BJ (cell line): ENCODE results near the gene ACD. TPM values are rescaled to one million over a fixed set of nuclear protein-coding genes. Genes with fewer than 3 reads are reported as not detected.

Experiments
- polyA plus RNA-seq: library from polyadenylated mRNA; depleted of rRNA; stranded (reverse); fragments of >200 nt; gene quantifications from 2 replicates; pipeline ENCODE4 v1.2.3, GENCODE V29; 2011; rRNA removed

Gene ACD
- polyA plus RNA-seq, 1 experiment, result 29.5 TPM

Other genes starting within 250 kb of the ACD start
- gene ZDHHC1, start 243.8 kb downstream of the ACD start, polyA plus RNA-seq, result 3.5 and 7.4 TPM in 2 replicates
- 0.07 TPM in 1 of 2 replicates, not detected in the other for gene HSD11B2, start 229.1 kb downstream of the ACD start, polyA plus RNA-seq
- gene ATP6V0D1, start 179.1 kb downstream of the ACD start, polyA plus RNA-seq, result 111 and 155 TPM in 2 replicates
- gene AGRP, start 176.7 kb downstream of the ACD start, polyA plus RNA-seq, result not detected in 2 replicates
- gene RIPOR1, start 131.4 kb downstream of the ACD start, polyA plus RNA-seq, result 7.4 and 12.7 TPM in 2 replicates
- 20.9 and 22.8 TPM in 2 replicates for gene CTCF, start 97.7 kb downstream of the ACD start, polyA plus RNA-seq
- 0.18 and 0.23 TPM in 2 replicates for gene CARMIL2, start 15.1 kb downstream of the ACD start, polyA plus RNA-seq
- gene PARD6A, start 700 bp upstream of the ACD start, polyA plus RNA-seq, result 0.86 and 0.88 TPM in 2 replicates
- gene ENKD1, start 6.5 kb upstream of the ACD start, polyA plus RNA-seq, result 7.6 and 10.9 TPM in 2 replicates
- gene C16orf86, start 6.6 kb upstream of the ACD start, polyA plus RNA-seq, result 0.87 and 1.5 TPM in 2 replicates
- 11.4 and 13.6 TPM in 2 replicates for gene GFOD2, start 59.1 kb upstream of the ACD start, polyA plus RNA-seq
- 11.5 and 17.6 TPM in 2 replicates for gene RANBP10, start 146.3 kb upstream of the ACD start, polyA plus RNA-seq
- 0.96 and 1.6 TPM in 2 replicates for gene TSNAXIP1, start 146.6 kb upstream of the ACD start, polyA plus RNA-seq
- gene THAP11, start 182.1 kb upstream of the ACD start, polyA plus RNA-seq, result 20.1 and 25.8 TPM in 2 replicates
- gene NUTF2, start 186.7 kb upstream of the ACD start, polyA plus RNA-seq, result 173 and 230 TPM in 2 replicates
- gene CENPT, start 187.4 kb upstream of the ACD start, polyA plus RNA-seq, result 26.2 and 42.4 TPM in 2 replicates
- 19.9 and 27.4 TPM in 2 replicates for gene EDC4, start 212.8 kb upstream of the ACD start, polyA plus RNA-seq
- 0.22 and 0.27 TPM in 2 replicates for gene NRN1L, start 224.6 kb upstream of the ACD start, polyA plus RNA-seq
- 26.0 and 45.5 TPM in 2 replicates for gene PSKH1, start 233.0 kb upstream of the ACD start, polyA plus RNA-seq